Calu3 (cell line): ENCODE measurements around the gene CSRP2. TPM values are rescaled to one million over a fixed set of nuclear protein-coding genes. Genes with fewer than 3 reads are reported as not detected.

Source experiments
- BruUV-seq: library from RNA; stranded (reverse); fragments of 400-500 nt; replicated peaks from 2 replicates; lab custom pipeline; 2021; lab: Mats Ljungman, UMichigan
- CTCF ChIA-PET: fragments of 300-600 bp; sonication (Branson Sonifier 250); formaldehyde crosslinking; loops from one replicate; lab custom pipeline; 2022; ENCODE audit warnings: antibody characterized with exemption; lab: Charles Lee
- DNase-seq: peaks from one replicate; pipeline ENCODE4 v3.0.0; 2022
- H3K27ac Mint-ChIP-seq: one replicate; pipeline ENCODE4 v1.8.0; 2022; ENCODE audit warnings: mixed read lengths; ENCODE audit not compliant: unreplicated experiment
- H3K27me3 Mint-ChIP-seq: one replicate; pipeline ENCODE4 v1.8.0; 2022; ENCODE audit warnings: mixed read lengths; ENCODE audit not compliant: unreplicated experiment
- H3K36me3 Mint-ChIP-seq: one replicate; pipeline ENCODE4 v1.8.0; 2022; ENCODE audit warnings: mild to moderate bottlenecking, moderate library complexity, mixed read lengths; ENCODE audit not compliant: insufficient read depth, unreplicated experiment
- H3K4me1 Mint-ChIP-seq: one replicate; pipeline ENCODE4 v1.8.0; 2022; ENCODE audit warnings: mild to moderate bottlenecking, low read depth, mixed read lengths; ENCODE audit not compliant: unreplicated experiment
- H3K4me3 Mint-ChIP-seq: one replicate; pipeline ENCODE4 v1.8.0; 2022; ENCODE audit warnings: mild to moderate bottlenecking, low read depth, moderate library complexity, mixed read lengths; ENCODE audit not compliant: unreplicated experiment
- H3K9me3 Mint-ChIP-seq: one replicate; pipeline ENCODE4 v1.8.0; 2022; ENCODE audit warnings: low read depth, mixed read lengths; ENCODE audit not compliant: unreplicated experiment
- intact Hi-C: fragments of 100-400 bp; cut with micrococcal nuclease; formaldehyde crosslinking; loops from one replicate; pipeline ENCODE4 v1.10.0; 2022; ENCODE audit not compliant: unreplicated experiment
- total RNA-seq: library from RNA; stranded (reverse); gene quantifications from 2 replicates; pipeline ENCODE4 v1.2.3, GENCODE V29; 2022
- TF ChIP-seq, protein P1 (sequence below): fragments of 200-600 bp; IDR thresholded peaks from one replicate; pipeline ENCODE4 v1.8.0; 2022; ENCODE audit warnings: antibody characterized with exemption; ENCODE audit not compliant: unreplicated experiment

The CSRP2 gene
- total RNA-seq, 1 experiment from 2014 or later, result 11.7 TPM

- H3K4me3 Mint-ChIP-seq, result no peak overlapping the region
- TF ChIP-seq, protein P1, sequence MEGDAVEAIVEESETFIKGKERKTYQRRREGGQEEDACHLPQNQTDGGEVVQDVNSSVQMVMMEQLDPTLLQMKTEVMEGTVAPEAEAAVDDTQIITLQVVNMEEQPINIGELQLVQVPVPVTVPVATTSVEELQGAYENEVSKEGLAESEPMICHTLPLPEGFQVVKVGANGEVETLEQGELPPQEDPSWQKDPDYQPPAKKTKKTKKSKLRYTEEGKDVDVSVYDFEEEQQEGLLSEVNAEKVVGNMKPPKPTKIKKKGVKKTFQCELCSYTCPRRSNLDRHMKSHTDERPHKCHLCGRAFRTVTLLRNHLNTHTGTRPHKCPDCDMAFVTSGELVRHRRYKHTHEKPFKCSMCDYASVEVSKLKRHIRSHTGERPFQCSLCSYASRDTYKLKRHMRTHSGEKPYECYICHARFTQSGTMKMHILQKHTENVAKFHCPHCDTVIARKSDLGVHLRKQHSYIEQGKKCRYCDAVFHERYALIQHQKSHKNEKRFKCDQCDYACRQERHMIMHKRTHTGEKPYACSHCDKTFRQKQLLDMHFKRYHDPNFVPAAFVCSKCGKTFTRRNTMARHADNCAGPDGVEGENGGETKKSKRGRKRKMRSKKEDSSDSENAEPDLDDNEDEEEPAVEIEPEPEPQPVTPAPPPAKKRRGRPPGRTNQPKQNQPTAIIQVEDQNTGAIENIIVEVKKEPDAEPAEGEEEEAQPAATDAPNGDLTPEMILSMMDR, result no peak
- H3K27ac Mint-ChIP-seq, result no peak overlapping the region
- peaks cover 7% of the 10 kb centered on the region for H3K27me3 Mint-ChIP-seq
- no peak for DNase-seq
- CTCF ChIA-PET, result interaction anchor here (0.5 kb wide), 1 partner anchor 10 kb away, joined by 3 read pairs; no protein-coding TSS in a partner anchor
- BruUV-seq, result no TSS peak
- no peaks in the 10 kb centered on the region for H3K9me3 Mint-ChIP-seq
- H3K4me1 Mint-ChIP-seq, result no peaks in the 10 kb centered on the region
- intact Hi-C loops, result no loop called here
- no peaks in the 10 kb centered on the region for H3K36me3 Mint-ChIP-seq
Measured at GRCh38 chr12:76916170-76916540, 37.3 kb upstream of the CSRP2 start.

DNA sequence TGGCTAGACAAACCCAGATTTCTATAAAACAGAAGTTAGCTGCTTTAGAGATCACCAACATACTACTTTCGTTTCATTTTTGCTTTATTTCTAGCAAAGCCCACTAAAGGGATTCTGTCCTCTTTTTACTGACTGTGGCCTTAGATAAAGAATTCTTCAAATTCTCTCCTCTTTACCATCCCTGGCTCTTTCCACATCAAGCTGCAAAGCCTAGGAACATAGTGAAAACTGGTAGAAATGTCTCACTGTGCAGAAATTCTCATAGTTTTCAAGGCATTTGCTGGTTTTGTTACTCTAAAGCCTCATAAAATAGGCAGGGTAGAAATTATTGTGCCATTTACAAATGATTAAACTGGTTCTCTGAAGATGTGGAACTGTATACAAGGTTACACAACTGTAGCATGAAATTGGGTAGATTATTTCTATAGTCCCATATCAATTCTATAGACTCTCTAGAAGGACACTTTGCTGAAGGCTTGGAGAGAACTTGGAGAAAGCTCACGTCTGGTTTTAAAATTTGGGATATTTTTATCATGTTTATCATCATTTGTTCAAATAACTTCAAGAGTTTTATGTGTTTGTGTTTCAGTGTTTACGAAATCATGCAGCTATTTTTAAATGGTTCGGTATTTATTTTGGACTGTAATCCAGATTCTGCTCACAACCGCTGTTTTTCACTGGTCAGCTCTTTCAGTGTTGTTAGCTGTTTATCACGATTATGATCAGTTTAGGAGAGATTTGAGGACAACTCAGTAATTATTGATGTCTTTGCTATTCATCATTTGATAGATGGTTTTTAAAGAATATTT, 36.7 kb upstream of the CSRP2 start:
- H3K4me1 Mint-ChIP-seq, result no peaks in the 10 kb centered on the region
- H3K36me3 Mint-ChIP-seq, result no peaks in the 10 kb centered on the region
- no TSS peak for BruUV-seq
- CTCF ChIA-PET, result interaction anchor here (0.5 to 0.6 kb wide), 2 partner anchors 11 to 178 kb away, joined by 3 read pairs; no protein-coding TSS in a partner anchor
- no peak overlapping the region for H3K4me3 Mint-ChIP-seq
- no peaks in the 10 kb centered on the region for H3K9me3 Mint-ChIP-seq
- intact Hi-C loops, result no loop called here
- no peak for DNase-seq
- TF ChIP-seq, protein P1, result no peak
- H3K27me3 Mint-ChIP-seq, result peaks cover 1% of the 10 kb centered on the region
- no peak overlapping the region for H3K27ac Mint-ChIP-seq

DNA sequence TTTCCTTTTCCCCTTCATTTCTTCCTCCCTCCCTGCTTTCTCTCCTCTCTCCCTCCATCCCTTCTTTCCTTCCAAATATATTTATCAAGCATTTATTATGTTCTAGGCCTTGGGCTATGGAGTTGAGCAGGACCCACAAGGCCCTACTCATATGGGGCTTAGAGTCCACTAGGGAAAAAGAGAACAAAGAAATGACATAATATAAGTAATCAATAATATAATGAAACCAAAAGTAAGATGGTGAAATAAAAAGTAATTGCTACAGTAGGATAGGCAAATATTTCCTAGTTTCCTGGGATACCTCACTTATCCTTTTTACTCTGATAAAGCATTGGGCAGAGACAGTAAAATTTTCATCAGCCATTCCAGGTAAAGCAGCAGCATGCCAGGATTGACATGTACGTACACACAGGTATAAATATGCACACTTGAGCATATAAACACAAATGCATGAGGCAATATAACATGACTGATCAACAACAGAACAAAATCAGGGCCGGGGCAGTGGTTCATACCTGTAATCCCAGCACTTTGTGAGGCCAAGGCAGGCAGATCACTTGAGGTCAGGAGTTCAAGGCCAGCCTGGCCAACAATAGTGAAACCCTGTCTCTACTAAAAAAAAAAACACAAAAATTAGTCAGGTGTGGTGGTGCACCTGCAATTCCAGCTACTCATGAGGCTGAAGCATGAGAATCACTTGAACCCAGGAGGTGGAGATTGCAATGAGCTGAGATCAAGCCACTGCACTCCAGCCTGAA, 35.5 kb upstream of the CSRP2 start:
- Mint-ChIP-seq H3K9me3 (no peaks in the 10 kb centered on the region), H3K4me3 (no peak overlapping the region), H3K36me3 (no peaks in the 10 kb centered on the region), H3K27me3 (no peaks in the 10 kb centered on the region), H3K4me1 (no peaks in the 10 kb centered on the region), H3K27ac (no peak overlapping the region)
- intact Hi-C loops, result no loop called here
- CTCF ChIA-PET, result no interaction called here
- DNase-seq, result no peak
- no TSS peak for BruUV-seq
- TF ChIP-seq, protein P1, result no peak

GRCh38 chr12:76909290-76909689, 30.5 kb upstream of the CSRP2 start:
- no peak for DNase-seq
- no peaks in the 10 kb centered on the region for H3K9me3 Mint-ChIP-seq
- BruUV-seq, result no TSS peak

More at GRCh38 chr12:76909290-76909689, 30.5 kb upstream of the CSRP2 start:
- H3K4me3 Mint-ChIP-seq, result no peak overlapping the region
- H3K27ac Mint-ChIP-seq, result no peak overlapping the region
- H3K36me3 Mint-ChIP-seq, result no peaks in the 10 kb centered on the region
- H3K4me1 Mint-ChIP-seq, result no peaks in the 10 kb centered on the region
- TF ChIP-seq, protein P1, result no peak
- CTCF ChIA-PET, result no interaction called here
- intact Hi-C loops, result no loop called here
- H3K27me3 Mint-ChIP-seq, result no peaks in the 10 kb centered on the region
